GM19193 (cell line): ENCODE results near the gene REEP5.

Experiments
- POLR2A ChIP-seq: IDR thresholded peaks from 4 replicates; pipeline ENCODE4 v1.6.1; 2011; ENCODE audit not compliant: insufficient read depth, insufficient read length; ENCODE audit errors: extremely low read depth

The REEP5 gene

DNA sequence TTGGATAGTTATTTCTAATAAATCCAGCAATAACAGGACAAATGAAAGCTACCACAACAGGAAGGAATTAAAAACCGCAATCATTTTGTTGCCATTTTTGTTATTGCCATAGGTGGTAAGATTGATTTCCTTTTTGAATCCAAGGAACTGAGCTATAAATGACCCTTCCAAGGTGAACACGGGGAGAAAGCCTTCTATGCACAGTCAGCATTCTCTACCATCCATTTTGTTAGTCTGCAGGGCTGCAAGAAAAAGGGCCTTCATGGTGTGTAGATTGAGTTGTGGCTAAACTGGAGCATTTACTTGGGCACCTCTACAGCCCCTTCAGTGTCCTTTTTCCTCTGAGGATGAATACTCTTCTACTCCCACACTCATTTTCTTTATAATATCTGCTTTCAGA, 18.6 kb upstream of the REEP5 start:
- no peak for TF ChIP-seq POLR2A

- no peak for TF ChIP-seq POLR2A
Measured at GRCh38 chr5:112938286-112938685, 16.3 kb upstream of the REEP5 start.

DNA sequence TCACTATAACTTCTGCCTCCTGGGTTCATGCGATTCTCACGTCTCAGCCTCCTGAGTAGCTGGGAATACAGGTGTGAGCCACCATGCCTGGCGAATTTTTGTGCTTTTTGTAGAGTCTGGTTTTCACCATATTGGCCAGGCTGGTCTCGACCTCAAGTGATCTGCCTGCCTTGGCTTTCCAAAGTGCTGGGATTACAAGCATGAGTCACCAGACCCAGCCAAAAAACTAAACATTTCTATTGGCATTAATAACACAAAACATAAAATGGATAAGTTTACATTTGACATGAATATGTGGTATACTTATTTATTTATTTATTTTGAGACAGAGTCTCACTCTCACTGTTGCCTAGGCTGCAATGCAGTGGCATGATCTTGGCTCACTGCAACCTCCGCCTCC, 13.6 kb upstream of the REEP5 start:
- TF ChIP-seq POLR2A = no peak

- TF ChIP-seq POLR2A = no peak
Measured at GRCh38 chr5:112934366-112934663, 12.3 kb upstream of the REEP5 start.

GRCh38 chr5:112933651-112934365, 11.8 kb upstream of the REEP5 start:
- TF ChIP-seq POLR2A = no peak

DNA sequence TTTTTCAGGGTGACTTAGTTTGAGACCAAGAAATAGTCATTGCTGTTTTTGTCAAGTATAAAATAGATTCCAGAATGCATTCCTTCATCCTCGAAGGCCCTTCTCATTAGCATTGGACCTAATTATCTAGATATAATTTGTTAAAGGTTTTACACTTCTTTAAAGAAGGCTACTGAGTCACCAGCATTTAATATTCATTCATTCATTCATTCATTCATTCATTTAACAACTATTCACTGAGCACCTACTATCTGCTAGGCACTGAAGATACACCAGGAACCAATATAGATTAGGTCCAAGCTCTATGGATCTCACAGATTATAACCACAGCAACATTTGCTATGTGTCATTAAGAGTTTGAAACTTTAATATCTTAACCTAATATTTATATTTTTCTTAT, 11.1 kb upstream of the REEP5 start:
- no peak for TF ChIP-seq POLR2A

DNA sequence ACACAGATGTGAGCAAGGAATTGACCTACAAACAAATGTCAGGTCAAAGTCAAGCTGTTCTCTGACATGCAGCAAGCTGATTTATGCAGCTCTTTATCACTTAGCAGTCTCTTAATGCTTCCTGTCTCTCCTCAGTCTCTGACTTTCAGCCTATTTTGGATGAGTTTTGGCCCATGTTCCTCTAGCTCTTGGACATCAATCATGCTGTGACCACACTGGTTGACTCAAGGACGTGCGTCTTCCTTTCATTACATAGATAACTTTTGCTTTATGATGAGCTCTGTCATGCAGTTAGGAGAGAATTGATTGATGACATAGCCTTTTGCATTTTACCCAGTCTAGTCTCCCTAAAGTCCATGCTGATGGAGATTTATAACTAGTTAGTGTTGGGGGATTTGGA, 9.4 kb upstream of the REEP5 start:
- TF ChIP-seq POLR2A = no peak

DNA sequence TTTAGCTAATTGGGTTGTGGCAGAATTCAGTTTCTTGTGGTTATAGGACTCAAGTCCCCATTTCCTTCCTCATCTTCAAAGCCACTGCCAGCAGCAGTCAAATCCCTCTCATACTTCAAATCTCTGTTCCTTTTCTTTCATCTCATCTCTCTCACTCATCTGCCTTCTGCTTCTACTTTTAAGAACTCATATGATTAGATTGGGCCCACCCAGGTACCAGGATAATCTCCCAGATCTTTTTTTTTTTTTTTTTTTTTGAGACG, 8.0 kb upstream of the REEP5 start:
- TF ChIP-seq POLR2A = no peak

DNA sequence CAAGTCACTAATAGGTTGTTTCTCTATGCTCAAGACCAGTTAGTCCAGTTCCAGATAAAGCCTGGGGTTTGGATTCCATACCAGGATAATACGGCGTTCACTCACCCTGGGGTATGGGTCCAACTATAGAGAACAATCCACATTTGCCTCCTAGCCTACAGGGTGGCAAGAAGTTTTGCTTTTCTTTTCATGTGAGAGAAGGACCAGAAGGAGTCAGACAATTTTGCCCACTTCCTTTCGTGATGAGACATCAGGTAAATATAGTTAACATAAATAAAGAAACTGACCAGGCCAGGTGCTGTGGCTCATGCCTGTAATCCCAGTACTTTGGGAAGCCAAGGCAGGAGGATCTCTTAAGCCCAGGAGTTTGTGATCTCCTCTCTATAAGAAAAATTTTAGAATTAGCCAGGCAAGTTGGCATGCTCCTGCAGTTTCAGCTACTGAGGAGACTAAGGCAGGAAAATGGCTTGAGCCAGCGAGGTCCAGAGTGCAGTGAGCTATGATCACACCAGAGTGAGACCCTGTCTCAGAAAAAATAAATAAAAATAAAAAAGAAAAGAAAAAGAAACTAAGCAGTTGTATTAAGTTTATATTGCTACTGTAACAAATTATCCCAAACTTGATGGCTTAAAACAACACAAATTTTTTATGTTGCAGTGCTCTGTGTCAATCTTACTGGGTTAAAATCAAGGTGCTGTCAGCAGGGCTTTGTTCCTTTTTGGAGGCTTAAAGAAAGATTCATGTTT, 7.5 kb upstream of the REEP5 start:
- no peak for TF ChIP-seq POLR2A

DNA sequence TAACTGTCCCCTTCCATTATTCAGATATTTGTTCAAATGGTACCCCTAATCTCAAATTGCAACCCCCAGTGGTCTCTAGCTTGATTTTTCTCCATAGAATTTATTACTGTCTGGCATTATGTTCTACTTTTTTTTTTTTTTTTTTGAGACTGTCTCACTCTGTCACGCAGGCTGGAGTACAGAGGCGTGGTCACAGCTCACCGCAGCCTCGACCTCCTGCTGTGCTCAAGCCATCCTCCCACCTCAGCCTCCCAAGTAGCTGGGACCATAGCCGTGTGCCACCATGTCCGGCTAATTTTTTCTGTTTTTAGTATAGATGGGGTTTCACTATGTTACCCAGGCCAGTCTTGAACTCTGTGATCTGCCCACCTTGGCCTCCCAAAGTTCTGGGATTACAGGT, 2.0 kb upstream of the REEP5 start:
- TF ChIP-seq POLR2A = no peak

DNA sequence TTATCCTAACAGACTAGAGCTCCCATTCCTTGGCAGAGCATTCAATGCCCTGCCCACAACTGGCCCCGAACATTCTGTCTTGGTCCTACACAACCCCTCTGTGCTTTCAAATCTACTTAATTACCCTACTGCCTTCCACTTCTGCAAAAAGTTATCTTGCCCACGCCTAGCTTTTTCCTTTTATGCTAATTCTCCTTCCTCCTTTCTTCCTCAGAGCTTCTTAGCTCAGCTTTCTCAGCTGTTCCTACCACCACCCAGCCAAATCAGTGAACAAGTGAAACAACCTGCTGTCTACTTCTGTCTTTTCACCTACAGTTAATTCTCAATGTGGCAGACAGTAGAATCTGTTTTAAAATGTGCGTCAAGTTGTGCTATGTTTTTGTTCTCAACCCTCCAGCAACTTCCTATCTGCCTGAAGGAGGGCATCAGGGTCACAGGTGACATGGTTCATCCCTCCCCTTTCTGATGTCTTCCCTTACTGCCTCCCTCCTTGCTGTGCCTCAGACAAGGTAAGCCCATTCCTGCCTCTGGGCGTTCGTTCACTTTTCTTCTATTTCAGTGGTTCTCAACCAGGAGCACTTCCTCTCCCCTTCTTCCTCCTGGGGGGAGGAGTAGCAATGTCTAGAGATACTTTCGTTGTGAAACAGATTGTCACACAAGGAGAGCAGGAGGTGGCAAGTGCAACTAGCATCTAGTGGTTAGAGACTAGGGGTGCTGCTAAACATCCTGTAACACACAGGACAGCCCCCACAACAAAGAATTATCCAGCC, 1.3 kb upstream of the REEP5 start:
- no peak for TF ChIP-seq POLR2A

- TF ChIP-seq POLR2A = no peak
Measured at GRCh38 chr5:112921026-112921832, 798 bp downstream of the REEP5 start.

- TF ChIP-seq POLR2A = no peak
Measured at GRCh38 chr5:112919972-112920371, 2.1 kb downstream of the REEP5 start.

DNA sequence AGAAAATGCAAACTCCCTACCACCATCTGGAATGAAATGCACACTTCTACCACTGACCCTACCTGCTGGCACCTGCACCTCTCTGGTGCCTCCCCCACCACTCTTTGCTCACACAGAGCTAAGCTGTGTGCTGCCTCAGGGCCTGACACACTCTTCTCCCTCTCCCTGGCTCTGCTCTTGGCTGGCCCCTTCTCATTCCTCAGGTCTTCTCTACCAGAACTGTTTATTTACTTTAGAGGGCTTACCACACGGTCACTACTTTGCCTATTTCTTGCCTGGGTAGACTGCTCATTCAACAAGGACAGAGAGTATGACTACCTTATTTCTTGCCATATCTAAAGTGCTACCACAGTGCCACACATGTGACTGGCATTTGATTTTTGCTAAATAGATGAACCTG, 3.3 kb downstream of the REEP5 start:
- TF ChIP-seq POLR2A = no peak

- TF ChIP-seq POLR2A = no peak
Measured at GRCh38 chr5:112918136-112918535, 3.9 kb downstream of the REEP5 start.

GRCh38 chr5:112917453-112917995, 4.5 kb downstream of the REEP5 start:
- TF ChIP-seq POLR2A = no peak

DNA sequence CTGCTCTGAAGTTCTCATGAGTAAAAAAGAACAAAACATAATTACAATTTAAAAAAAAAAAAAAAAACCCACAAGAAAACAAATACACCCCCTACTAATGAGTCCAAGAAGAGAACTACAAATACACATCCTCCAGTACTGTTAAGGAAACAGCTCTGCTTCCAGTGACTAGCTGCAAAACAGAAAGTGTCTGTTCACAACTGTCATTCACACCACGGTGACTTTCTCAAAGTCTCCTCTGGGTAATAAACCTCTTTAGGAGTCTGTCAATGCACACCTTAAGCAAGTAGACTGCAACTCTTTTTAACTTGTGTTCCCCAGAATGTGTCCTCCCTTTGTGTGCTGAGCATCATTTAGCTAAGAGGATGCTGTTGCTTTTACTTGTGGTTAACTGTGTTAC, 6.2 kb downstream of the REEP5 start:
- no peak for TF ChIP-seq POLR2A
